ENCODE data around the gene IKBKG. TPM values are rescaled to one million over a fixed set of nuclear protein-coding genes. Genes with fewer than 3 reads are reported as not detected.
"Not testable (repeated sequence)": the region's sequence is repeated elsewhere in the genome, so short reads cannot be mapped to it uniquely, and the experiment has no call there.

The IKBKG gene
- total RNA-seq, 1 donor, result 18.5 TPM

GRCh38 chrX:154613586-154613985 lies 66.2 kb downstream of the IKBKG start:
- not testable (repeated sequence) for DNase-seq (ENCODE audit: insufficient read length, low spot score, missing footprints); H3K4me2 ChIP-seq (ENCODE audit: insufficient read depth, low read length); H3K27ac ChIP-seq (ENCODE audit: low read depth, low read length); H3K79me2 ChIP-seq (ENCODE audit: insufficient read depth, low read length); H3K4me3 ChIP-seq (ENCODE audit: insufficient read depth, low read length); H3K36me3 ChIP-seq (ENCODE audit: insufficient read depth, low read length); H4K20me1 ChIP-seq (ENCODE audit: insufficient read depth, low read length); H2AFZ ChIP-seq (ENCODE audit: low read length); H3K9me3 ChIP-seq (ENCODE audit: low read depth, low read length); H3K27me3 ChIP-seq (ENCODE audit: insufficient read depth, low read length); H3K4me1 ChIP-seq (ENCODE audit: insufficient read depth, low read length)

Small RNAs within 50 kb of the gene (small RNA-seq; reads per million reads assigned to genes)
- gene AC244090.1, result not detected

Other genes starting within 250 kb of the IKBKG start
- 2,632 and 3,431 TPM in 2 replicates for gene FLNA, start 173.0 kb upstream of the IKBKG start, total RNA-seq
- 28.0 and 29.7 TPM in 2 replicates for gene EMD, start 168.3 kb upstream of the IKBKG start, total RNA-seq
- gene RPL10, start 149.2 kb upstream of the IKBKG start, total RNA-seq, result 1,832 and 2,517 TPM in 2 replicates
- gene DNASE1L1, start 138.4 kb upstream of the IKBKG start, total RNA-seq, result 58.9 and 74.6 TPM in 2 replicates
- 15.6 and 19.2 TPM in 2 replicates for gene TAFAZZIN, start 136.1 kb upstream of the IKBKG start, total RNA-seq
- 59.2 and 61.9 TPM in 2 replicates for gene ATP6AP1, start 118.9 kb upstream of the IKBKG start, total RNA-seq
- 67.5 and 74.6 TPM in 2 replicates for gene GDI1, start 110.5 kb upstream of the IKBKG start, total RNA-seq
- 46.0 and 48.1 TPM in 2 replicates for gene FAM50A, start 103.5 kb upstream of the IKBKG start, total RNA-seq
- gene PLXNA3, start 89.3 kb upstream of the IKBKG start, total RNA-seq, result 15.9 and 18.8 TPM in 2 replicates
- 16.5 and 21.7 TPM in 2 replicates for gene LAGE3, start 68.3 kb upstream of the IKBKG start, total RNA-seq
- gene UBL4A, start 61.0 kb upstream of the IKBKG start, total RNA-seq, result 30.4 and 31.5 TPM in 2 replicates
- 34.5 and 36.2 TPM in 2 replicates for gene SLC10A3, start 57.0 kb upstream of the IKBKG start, total RNA-seq
- 20.6 and 21.4 TPM in 2 replicates for gene FAM3A, start 31.4 kb upstream of the IKBKG start, total RNA-seq
- gene G6PD, start 774 bp upstream of the IKBKG start, total RNA-seq, result 88.7 and 91.3 TPM in 2 replicates
- not detected in 2 replicates for gene CTAG1A, start 37.5 kb downstream of the IKBKG start, total RNA-seq
- not detected in 2 replicates for gene CTAG1B, start 71.7 kb downstream of the IKBKG start, total RNA-seq
- gene CTAG2, start 106.0 kb downstream of the IKBKG start, total RNA-seq, result 0.88 and 13.8 TPM in 2 replicates
- 3.2 and 6.9 TPM in 2 replicates for gene GAB3, start 203.5 kb downstream of the IKBKG start, total RNA-seq
- 30.8 and 31.8 TPM in 2 replicates for gene DKC1, start 215.2 kb downstream of the IKBKG start, total RNA-seq

Data from osteoblast (primary cell).